ENCODE measurements around the gene STAT1.

Gene STAT1

DNA sequence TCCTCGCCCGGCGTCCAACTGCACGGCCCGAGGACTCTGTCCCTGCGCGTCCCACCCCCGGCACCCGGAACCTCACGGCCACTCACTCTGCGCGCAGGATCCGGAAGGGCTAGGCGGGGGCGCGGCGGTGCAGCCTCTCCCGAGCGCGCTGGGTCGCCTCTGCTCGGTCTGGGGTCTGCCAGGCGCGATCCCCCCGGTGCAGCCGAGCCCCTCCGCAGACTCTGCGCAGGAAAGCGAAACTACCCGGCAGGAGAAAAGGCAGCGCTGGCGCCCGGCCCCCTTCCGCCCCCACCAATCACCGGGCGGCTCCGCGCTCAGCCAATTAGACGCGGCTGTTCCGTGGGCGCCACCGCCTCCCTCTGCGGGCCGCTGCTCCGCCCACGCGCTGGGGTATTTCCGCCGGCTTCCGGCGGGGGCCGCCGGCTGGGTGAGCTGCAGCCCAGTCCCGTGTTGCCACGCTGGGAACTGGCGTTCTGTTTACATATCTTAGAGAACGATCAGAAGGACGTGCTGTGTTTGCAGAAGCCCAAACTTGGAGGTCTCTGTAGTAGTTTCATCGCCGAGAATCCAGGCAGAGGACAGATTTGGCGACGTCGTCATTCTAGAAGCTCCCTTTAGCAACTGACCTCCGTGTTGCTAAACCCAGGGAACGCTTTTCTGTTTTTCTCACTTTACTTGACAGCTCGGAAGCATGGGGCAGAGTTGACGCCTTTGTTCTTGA is at the start of gene STAT1:
TSS of gene STAT1 (minus strand) at position 240 of the 721 bp plus-strand sequence. CDS start 4,168 bp downstream, outside the sequence.
- peak; percentile 94 for DNase-seq

DNA sequence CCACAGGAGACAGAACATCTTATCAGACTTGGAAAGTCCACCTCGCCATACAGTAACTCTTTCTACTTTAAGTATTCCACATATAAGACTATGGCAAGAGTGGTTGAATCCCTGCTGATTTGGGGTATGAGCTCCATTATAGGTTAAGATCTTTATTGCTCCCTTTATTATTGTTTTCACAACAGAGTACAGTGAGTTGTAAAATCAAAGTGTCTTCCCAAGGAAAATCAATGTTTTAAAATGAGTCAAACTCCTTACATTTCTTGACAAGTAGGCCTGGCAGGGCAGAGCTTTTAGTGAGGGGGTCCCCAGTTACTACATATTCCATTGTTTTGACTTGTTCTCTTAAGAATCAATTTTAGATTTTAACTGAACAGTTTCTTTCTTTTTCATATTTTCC is 49.6 kb upstream of the STAT1 start:
- no peak for DNase-seq

DNA sequence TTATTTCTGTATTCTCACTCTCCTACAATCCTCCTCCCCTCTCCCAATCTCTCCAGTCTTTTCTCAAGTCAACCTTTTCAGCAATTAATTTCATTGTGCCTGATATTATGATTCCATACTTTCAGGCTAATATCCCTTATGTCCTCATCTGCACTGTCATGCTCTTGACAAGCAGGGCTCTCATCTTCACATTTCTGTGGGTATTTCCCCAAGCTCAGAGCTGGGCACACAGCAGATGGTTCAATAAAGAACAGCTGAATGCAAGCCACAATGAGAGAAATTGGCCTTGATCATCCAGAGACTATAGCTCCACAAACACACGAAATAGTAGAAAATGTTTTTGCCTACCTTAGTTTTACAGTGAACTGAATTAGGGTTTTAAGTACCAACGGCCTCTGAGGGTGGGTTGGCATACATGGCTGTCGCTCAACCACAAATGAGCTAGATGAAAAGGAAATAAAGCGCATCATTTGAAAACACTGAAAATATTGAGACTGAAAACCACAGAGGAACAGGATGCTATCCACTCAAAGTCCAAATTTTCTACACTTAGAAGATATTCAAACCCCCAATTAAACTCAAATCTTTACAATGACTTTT is 47.5 kb upstream of the STAT1 start:
- DNase-seq: no peak

DNA sequence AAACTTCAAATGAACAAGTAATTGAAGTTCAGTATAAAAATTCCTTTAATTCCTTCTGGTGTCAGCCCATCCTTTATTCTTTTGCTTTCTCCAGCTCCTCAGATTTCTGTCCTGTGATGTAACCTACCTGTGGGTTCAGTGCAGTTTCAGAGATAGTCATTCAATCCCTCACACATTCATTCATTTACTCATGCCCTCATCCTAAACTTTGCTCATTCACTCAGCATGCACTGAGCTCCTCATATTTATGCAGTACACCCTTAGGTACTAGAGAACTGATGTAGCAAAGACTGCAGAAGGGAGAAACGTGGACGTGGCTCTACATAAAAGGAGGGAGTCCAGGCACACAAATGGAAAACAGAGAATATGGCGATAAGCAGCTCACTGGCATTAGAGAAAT is 45.3 kb upstream of the STAT1 start:
- no peak for DNase-seq

DNA sequence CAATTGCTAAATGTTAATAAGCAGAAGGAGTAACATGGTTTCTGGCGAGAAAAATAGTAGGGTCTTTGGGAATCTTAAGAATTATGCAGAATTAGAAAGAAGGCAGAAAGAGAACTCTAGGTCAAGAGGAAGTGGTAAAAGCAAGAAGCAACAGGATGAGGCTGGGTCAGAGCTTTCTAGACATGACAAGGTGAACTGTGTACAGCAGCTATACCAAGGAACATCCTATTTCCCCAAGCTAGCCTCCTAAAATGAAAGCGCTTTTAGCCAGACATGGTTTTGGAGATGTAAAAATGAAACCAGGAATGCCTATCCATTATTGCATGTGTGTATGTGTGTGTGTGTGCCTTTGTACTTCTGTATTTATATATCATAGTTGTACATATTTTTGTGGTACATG is 42.3 kb upstream of the STAT1 start:
- DNase-seq: peak; percentile 8

DNA sequence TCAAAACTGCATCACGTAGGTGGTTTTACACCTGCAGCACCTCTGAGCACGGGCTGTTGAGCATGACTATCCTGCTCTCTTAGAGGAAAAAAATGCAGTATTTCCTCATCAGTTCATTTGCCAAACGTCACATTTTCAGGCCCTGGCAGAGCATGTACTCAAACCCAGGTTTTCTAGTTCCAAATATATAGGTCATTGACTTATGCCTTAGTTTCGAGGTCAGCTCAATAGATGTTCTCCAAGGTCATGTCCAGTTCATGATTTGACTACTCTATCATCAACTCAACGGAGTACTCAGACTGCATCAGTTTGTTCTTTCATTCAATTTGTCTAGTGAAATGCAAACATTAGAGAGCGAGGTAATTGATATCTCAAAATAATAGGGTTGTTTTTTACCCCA is 39.3 kb upstream of the STAT1 start:
- no peak for DNase-seq

DNA sequence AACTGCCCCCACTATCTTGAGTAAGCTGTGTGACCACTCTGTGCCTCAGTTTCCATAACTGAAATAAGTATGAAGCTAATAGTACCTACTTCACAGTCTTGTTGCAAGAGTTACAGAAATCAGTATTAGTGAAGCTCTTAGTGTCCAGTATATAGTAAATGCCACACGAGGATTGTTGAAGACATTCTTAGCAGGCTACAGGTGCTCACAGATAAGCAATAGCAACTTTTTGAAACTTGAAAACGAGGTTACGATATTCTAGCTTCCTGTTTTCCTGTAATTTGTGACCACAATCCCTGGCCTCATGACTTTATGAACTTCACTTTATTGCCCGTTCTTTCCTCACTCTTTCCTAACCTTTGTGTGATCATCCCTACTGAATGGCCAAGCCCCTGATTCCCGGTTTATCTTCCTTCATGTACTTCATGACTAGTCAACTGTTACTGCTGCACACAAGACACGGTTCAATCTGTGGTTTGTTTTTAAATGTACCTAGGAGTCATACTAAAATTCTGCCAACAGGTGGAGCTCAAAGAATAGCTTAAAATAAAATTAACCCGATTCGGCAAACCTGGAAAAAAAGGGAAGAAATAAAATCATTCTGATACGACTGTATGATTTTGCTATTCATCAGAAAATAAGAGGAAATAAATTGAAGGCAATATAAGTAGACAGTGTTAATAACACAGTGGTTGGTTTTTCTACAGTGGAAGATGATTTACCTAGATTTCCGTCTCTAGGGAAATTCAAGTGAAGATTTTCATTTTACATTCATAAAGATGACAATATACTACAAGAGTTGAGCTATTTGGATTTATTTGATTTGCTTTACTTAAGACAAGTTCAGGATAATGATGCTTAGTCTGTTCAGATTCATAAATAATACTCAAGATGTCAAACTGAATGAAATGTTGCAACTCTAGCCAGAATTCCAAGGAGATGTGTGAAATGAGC is 38.1 kb upstream of the STAT1 start:
- peak; percentile 63 for DNase-seq

DNA sequence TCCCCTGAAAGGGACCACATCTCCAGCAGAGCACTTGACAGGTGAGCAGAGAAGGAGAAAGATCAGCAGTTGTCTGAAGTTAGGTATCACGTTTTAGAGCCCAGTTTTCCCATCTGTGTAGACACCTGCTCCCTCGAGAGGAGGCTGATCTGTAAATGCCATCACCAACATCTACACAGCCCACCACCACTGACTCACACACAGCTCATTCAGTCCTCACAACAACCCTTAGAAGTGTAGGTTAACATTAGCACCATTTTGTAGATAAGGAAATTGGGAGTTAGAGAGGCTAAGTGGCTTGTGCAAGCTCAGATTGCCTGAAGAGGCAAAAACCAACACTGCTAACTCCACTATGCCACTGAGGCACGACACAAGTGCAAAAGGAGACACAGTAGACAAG is 37.2 kb upstream of the STAT1 start:
- no peak for DNase-seq

DNA sequence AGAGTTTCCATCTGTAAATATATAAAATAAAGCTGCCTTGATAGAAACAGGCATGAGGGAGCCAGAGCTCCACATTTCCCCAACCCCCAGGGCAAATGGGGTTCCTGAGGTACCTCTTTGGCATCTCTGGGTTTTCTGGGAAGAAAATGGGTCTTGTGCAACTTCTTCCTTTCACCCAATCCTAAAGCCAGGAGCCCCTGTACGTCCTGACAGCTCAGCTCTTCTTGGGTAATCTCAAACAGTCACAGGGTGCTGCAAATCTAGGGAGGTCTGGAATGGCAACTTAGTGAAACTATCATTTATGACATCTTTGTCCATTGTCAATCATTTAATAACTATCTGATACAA is 36.6 kb upstream of the STAT1 start:
- no peak for DNase-seq

DNA sequence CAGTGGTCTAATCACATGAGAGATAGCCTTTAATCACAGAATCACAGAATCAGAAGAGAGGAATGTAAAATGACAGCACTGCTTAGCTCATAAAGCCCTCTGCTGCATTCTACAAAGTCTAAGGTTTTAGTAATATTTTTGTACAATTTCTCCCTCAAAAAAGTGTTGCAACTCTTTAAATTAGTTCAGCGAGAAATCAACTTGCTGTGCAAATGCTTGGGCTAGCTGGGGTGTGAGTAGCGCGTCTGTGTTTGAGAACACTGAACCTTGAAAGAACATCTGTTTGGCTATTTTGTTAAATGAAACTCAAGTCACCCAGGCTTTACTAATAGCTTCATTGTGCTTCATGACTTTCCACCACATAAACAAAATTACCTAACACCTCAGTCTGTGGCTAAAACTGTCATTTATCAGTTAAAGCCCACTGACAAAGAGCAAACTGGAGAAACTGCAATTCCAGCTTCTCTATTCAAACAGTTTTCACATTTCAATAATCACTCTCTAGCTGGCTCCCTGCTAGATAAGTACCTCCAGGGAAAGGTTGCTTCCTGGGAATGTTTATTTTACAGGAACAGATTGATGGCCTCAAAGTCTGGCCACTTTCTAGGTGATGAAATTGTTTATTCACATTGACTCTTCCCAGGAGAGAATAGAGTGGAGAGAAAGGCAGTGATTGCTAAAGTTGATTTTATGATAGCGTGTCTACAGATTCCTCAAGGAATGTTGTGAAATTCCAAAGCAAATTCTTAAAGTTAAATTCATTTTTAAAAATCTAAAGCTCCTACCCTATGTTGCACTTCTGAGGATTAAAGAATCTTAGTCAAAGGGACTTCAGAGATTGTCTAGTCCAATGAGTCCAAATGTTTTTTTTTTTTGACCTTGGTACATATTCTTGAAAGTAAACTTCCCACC is 36.0 kb upstream of the STAT1 start:
- DNase-seq: no peak

DNA sequence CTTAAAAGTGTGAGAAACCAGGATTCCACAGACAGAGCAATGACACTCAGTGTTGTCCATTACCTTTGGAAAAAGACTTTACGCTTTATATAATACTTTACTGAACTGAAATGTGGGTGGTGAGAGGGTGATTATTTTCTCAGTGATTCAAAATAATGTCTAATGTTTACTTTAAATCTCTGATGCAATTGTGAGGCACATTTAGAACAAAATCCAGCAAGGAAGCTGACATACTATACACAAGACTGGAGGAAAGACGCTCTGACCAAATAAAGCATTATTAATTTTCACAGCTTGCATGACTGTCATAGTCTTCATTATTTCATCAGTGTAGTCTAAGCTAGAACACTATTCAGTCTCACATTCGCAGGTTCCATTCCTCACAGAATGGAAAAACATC is 34.1 kb upstream of the STAT1 start:
- no peak for DNase-seq

DNA sequence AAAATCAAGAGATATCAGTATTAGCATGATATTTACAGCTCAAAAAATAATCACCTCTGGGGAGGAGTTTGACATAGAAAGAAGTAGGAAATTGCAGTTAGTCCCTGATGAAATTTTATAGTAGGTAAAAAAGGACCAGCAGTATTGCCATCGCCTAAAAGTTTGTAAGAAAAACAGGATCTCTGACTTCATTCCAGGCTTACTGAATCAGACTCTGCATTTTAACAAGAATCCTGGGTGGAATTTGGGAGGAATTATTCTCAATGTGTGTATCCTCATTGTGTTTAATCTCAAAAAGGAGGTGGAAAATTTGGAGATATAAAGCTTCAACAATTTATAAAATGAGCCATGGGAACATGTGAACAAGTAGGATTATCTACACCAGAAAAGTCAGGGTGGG is 31.2 kb upstream of the STAT1 start:
- no peak for DNase-seq

DNA sequence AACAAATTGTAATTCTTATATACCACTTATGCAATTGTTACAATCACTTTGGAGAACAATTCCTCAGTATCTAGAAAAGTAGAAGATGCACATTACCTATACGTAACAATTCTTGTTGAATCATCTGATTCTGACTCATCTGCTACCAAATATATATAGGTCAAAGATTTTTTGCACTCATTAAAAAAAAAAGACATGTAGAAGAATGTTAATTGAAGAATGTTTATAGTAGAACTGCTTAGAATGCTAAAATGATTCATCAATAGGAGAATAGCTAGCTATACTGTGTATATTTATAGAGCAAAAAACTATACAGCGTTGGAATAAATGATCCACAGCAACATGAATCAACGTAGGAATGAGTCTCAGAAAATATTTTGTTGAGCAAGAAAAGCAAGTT is 29.5 kb upstream of the STAT1 start:
- DNase-seq: no peak

DNA sequence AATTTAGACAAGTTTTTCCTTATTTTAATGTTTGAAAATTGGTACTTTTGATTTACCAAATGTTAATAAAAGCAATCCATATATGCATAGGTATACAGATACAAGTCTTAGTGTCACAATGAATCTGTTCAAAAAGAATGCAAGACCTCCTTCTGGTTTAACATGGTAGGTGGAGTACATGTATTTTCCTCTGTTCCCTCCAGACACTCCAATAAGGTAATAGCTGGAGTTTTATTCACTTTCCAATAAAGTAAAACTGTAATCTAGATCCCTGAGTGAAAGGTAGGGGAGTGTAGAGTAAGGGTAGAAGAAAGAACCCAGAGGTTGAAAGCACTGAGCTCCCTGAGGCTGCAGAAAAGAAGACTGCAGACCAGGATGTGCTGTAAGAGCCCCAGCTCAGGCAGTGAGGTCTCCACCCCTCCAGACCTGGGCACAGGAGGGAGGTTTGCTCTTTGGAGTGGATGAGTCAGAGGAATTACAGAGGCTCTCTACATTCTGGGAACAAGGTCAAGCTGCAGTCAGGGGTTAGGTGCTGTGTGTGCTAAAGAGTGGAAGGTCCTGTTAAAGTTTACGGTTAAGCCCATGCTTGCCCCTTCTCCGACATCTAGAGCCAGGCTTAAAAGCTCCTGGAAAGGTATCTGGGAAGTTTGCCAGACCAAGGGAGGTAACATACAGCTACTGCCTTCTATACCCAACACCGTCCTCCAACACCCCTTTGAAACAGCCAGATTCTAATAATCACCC is 27.6 kb upstream of the STAT1 start:
- DNase-seq: no peak

DNA sequence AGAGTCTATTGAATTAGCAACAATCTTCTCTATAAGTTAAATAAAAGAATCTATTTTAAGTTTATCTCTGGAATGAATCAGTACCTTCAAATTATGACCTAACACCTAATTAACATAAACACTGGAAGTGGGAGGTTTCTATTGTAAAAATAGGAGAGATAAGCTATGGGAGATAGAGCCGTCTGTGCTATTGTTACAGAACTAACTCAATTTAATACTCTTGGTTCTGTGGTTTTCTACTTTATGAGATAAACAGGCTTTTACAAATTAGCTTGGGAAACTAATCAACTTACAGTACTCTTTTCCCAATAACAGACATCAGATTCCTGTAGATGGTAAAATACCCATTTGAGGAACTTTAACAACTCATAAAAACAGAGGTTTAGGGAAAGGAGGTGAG is 25.6 kb upstream of the STAT1 start:
- no peak for DNase-seq

DNA sequence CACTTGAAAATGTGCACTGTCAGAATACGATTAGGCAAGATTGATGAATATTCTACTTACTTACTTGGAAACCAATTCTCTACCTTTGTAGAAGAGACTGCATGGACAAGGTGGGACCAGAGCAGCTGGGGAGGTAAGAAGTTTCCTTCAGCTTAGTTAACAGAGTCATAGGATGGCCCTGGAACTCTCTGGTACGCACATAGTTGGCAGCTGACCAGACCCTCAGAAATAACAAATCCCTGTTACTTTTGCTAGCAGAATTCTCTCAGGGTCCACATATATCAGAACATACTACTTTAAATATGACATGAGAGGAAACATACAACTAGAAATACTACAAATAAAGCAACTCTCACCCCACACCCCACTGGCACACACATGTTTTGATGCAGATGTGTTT is 24.8 kb upstream of the STAT1 start:
- no peak for DNase-seq

DNA sequence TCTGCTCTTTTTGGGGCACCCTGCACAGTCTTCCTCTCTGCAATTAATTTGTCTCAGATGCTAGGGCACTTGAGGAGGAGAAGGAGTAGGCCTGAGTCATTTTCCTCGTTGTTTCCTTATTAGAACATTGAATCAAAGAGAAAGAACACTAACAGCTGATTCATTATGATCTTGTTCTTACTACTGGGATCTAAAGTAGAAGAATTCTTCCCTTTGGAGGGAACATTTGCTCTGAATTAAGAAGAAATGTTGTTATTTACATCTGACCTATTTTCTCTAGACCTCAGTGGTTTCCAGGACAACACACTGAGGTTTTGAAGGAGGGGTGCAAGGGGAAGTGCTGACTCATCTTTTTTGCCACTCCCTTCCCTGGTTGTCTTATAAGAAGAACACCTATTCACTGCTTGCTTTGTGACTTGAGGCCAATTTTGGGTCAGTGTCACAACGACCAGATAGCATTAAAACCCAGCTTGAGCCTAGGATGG is 24.3 kb upstream of the STAT1 start:
- no peak for DNase-seq

DNA sequence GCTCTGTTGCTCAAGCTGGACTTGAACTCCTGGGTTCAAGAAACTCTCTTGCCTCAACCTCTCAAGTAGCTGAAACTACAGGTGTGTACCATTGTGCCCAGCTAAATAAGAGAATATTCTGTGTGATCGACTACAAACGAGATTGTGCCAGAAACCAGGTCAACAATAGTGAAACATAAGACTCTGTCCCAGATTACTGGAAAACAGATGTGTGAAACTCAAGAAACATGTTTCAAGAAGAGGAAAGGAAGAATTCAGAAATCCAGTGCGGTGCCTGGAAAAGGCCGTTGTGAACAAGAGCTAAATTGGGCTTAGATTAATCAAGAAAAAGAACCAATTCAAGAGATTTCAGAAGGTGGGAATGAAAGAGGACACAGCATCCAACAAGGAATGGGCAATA is 23.4 kb upstream of the STAT1 start:
- DNase-seq: no peak

DNA sequence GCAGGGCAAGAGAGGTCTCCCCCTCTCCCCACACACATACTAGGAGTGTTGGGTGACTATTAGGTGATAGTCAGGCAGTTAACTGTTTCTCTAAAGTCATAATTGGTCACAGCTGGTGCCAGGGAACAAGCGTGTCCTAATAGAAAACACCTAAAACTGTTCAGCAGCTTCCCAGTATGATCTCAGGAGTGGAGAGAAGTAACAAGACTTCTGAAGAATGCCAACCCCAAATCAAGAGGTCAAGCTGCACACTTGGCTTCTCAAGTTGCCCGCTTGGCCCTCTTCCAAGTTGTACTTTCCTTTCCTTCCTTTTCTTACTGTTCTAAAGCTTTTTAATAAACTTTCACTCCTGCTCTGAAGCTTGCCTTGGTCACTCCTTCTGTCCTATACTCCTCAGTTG is 22.4 kb upstream of the STAT1 start:
- DNase-seq: peak; percentile 60

DNA sequence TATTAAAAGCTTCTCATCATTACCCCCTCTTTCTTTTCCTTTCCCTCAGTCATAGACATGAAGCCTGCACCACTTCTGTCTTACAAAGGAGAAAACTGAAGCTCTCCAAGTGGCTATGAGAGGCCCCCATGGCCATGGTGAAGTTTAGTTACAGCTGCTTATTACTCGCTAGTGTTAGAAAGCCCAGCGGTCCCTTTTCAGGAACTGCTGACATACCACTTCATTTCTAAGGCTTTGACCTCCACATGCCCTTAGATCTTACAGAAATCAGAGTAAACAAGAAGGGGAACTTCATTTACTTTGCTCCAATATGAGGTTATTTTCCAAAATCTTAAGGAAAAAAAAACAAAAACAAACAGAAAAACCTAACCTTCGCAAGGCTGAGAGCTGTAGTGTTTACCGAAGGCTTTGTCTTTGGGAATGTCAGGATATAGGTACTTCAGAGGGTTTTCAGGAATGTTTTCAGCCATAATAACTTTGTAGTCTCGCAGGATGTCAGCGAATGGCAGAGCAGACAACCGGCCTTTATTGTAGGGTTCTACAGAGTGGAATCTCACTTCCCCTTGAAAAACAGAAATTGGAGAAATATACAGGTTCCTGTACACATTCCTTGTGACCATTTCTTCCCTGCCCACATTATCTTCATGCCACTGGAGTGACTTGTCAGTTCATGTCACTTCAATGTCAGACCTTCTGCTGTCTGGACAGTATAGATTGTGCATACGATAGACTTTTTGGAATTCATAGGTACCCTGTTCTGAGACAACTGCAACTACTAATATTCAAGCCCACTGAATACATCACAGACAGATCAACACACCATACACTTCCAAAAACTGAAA is 18.8 kb upstream of the STAT1 start:
- DNase-seq: peak; percentile 59

DNA sequence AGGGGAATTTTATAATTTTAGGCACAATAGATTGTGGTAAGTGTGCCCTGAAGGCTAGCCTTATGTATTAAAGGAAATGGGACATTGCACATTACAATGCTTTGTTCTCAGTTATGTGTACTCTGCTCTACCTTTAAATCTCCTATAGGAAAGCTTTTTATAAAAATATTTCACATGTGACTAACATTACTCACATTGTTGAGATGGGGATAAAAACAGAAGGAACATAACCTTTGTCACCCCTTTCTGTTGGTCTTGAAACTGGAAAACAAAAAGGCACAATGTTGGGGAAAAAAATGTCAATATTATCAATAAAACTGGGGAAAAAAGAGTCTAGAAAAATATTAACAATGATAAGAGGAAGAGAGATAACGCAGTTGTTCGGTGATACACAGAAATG is 17.3 kb upstream of the STAT1 start:
- DNase-seq: no peak
